Activated T-cell treated with anti-CD3 and anti-CD28 coated beads for 1 hour (primary cell): ENCODE measurements around the gene CREB3L2.

Experiments used
- DNase-seq: peaks from one replicate; pipeline ENCODE4 v3.0.0-alpha.2; 2020; ENCODE audit warnings: low read depth

CREB3L2 gene

GRCh38 chr7:137871170-137871915, 130.5 kb downstream of the CREB3L2 start:
- DNase-seq, result no peak

- DNase-seq, result no peak
Observed at GRCh38 chr7:137870684-137871083, 131.2 kb downstream of the CREB3L2 start.

DNA sequence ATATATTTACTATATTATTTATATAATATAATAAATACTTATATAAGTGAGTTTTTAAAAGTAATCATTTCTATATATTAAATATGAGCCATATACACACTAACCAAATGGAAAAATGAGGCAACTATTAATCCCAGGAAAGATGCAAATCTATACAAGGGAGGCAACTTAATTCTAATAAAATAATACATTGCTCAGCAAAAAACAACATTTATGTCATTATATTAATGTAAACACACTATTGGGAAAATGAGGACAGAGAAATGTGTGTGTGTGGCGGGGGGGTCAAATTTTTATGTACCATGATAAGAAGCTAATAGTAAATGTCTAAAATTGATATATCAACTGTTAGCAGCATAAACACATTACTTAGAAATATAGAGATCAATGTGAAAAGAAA, 131.8 kb downstream of the CREB3L2 start:
- DNase-seq, result no peak

GRCh38 chr7:137869260-137869659, 132.6 kb downstream of the CREB3L2 start:
- DNase-seq, result no peak

DNA sequence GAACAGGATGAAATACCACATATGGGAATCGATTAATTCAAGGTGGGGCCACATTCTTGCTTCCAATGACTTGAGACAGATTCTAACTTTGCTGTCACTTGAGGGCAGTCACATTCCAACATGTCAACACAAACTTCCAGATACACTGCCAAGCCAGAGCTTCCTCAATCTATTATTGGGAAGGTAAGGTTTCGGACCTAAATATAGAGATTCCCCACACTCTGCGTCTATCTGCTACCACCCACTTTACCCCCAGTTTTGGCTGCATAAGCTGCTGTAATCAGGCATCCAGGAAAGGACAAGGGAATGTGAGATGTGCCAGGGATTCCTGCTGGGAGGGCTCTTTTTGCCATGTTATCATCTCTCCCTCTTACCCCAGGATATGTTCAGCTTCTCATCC, 134.6 kb downstream of the CREB3L2 start:
- DNase-seq, result no peak

DNA sequence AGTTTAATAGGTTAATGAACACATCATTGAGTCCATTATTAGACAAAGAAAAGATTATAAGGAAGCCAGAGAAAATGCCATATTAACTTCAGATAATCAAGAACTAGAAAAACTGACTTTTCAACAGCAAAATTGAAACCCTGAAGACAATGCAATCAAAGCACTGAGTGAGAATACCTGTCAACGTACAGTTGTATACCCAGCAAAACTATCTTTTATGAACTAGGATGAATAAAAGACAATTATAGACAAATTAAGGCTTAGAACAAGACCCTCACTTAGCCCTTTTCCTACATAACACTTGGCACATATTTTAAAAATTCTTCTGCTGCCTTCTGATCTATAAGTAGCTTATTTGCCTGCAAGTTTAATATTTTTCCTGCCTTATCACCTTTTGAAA, 136.1 kb downstream of the CREB3L2 start:
- DNase-seq, result no peak

- DNase-seq, result no peak
Observed at GRCh38 chr7:137862964-137863363, 138.9 kb downstream of the CREB3L2 start.

DNA sequence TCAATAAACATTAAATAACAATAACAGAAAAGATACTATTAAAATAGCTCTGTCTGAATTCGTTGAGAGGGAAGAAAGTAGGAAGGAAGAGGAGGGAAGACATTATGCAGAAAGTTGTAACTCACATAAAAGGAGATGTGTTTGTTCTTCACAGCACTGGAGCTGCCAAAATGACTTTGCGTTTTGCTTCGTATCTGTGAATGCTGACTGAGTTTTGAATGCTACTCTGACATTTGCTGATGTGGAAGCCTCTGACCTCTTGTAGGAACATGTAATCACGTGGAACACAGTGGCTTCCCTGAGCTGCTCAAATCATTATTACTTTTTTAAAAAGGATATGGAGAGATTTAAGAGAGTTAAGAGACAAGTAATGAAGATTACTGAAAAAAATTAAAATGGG, 139.5 kb downstream of the CREB3L2 start:
- DNase-seq, result no peak

GRCh38 chr7:137860542-137860941, 141.3 kb downstream of the CREB3L2 start:
- no peak for DNase-seq

DNA sequence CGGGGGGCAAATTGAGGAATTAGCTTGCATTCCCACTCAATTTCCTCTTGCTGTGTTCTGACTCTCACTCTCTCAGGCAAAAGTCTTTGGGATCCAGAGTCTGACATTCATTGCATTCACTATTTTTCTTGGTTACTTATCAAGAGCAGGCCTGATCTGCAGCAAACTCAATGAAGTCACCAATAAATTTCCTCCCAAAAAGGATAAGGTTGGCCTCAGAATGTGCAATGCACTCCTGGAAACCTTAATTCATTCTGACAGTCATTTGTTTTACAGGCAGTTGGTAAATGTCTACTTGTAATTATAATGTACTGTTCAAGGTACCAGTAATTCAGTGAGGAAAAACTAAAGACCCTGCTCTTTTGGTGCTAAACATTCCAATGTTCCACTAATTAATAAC, 148.8 kb downstream of the CREB3L2 start:
- no peak for DNase-seq

DNA sequence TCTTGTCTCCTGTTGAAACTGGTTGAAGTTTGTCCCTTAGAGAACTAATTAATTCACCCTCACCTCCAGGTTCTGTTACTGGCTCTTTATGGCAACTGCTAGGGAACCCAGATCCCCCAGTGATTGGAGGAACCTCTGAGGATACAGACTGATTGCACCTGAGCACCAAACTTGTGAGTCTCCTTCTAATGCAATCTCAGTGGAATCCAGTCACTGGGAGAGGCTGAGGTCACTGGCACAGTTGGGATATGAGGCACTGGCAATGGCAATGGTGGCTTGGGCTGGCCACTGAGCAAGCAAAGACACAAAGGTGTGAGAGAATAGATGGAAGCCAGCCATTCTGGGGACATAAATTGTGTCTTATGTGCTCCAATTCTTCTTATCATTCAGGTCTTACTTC, 149.8 kb downstream of the CREB3L2 start:
- DNase-seq, result no peak

GRCh38 chr7:137850972-137851945, 150.6 kb downstream of the CREB3L2 start:
- DNase-seq, result no peak

GRCh38 chr7:137850571-137850970, 151.3 kb downstream of the CREB3L2 start:
- no peak for DNase-seq

GRCh38 chr7:137848095-137848494, 153.8 kb downstream of the CREB3L2 start:
- no peak for DNase-seq

- no peak for DNase-seq
Observed at GRCh38 chr7:137847568-137848050, 154.3 kb downstream of the CREB3L2 start.

DNA sequence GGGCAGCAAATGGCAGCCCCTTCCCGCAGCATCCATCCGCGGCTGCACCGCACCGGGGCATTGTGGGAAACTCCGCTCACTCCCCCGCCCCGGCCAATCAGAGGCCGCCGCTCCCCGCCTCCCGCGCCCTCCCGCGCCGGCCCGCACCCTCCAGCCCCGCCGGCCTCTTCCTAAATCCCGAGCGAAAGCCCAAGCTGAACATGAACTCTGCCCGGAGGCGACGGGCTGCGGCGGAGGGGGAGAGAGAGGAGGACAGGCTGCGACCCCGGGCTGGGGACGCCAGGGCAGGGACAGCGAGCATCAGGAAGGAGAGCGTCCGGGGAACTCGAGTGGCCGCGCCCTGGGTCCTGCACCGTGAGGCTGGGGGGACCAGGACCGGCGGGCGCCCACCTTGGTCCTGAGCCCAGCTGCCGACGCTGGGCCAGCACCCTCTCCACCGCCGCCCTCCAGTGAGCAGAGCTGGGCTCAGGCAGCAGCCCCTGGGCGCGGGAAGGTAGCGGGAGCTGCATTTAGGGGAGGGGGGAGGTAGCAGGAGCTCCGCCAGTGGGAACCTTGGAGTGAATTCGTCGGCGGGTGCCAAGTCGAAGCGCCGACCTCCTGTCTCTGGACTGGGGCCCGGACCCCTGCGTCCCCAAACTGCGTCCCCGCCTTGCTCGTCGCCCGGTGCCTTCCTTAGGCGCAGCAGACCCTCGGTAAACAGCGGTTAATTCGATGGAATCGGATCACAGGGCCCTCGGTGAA, 154.9 kb downstream of the CREB3L2 start, which contains the start of gene DGKI:
Gene DGKI, minus strand, starts transcription at position 148 of the 741 bp plus-strand sequence.
- no peak for DNase-seq

GRCh38 chr7:137846549-137846826, 155.4 kb downstream of the CREB3L2 start:
- DNase-seq, result no peak

GRCh38 chr7:137844677-137845425, 157.0 kb downstream of the CREB3L2 start:
- no peak for DNase-seq

GRCh38 chr7:137839903-137840779, 161.7 kb downstream of the CREB3L2 start:
- DNase-seq, result no peak

DNA sequence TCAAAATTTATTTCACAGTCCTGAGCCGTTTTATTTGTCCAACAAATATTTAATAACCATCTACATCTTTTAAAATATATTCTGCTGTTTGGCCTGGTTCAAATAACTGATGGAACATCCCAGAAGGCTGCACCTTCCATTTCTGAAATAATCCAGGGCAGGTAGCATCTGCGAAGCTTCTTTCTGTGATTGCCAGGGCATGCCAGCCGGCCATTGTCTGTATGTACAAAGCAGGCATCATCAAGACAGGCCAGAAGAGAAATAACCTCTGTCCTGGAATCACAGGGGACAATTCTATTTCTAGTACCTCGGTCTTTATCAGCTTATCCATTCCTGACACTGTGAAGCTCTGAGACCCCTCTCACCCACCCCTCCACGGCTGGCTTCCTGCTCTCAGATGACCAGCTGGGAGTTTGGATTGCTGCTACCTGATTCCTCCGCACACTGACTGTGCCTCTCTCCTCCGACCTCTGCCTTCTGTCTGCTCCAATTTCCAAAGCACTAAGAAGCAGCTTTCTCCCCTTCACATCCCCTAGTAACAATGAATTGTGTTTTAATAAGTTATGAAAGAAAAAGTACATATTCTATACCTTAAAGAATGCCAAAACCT, 163.1 kb downstream of the CREB3L2 start:
- DNase-seq, result no peak
